GM19372 (cell line): ENCODE measurements around the gene C1R.
"Not testable (repeated sequence)": the region's sequence is repeated elsewhere in the genome, so short reads cannot be mapped to it uniquely, and the experiment has no call there.

Experiments
- ATAC-seq: cut with Tn5 transposase; IDR thresholded peaks from one replicate; pipeline ENCODE4 v1.9.1; 2021; ENCODE audit warnings: mild to moderate bottlenecking, low read depth, moderate library complexity; ENCODE audit not compliant: unreplicated experiment

The C1R gene

DNA sequence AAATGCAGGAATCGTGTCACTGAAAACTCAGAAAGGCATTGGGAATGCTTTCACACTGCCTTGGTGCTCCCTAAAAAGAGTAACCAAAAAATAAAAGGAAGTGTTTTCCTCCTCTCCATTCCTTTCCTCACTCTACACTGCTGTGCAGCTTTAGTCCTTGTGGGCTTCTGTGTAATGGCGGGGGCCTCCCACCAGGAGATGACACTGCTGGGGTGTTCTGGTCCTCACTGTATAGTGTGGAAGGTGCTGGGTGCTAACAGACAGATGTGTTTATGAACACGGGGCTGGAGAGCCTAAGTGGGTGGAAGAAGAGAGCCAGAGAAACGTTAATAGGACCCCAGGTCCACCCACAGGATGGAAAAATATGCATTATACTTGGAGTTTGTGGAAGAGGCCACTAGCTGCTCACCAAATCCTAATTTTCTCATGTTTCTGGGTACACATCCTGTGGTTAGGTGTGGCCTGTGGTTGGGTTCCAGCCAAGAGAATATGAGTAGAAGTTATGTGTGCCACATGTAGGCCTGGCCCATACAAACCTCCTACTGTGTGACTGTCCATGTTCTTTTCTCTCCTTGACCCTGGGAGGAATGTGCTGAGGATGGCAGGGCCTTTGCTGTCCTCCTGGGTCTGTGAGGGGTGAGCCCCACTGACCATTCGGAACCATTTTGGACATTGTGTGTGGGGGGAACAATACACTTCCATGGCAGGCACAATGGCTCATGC is 45.7 kb downstream of the C1R start:
- no peak for ATAC-seq

DNA sequence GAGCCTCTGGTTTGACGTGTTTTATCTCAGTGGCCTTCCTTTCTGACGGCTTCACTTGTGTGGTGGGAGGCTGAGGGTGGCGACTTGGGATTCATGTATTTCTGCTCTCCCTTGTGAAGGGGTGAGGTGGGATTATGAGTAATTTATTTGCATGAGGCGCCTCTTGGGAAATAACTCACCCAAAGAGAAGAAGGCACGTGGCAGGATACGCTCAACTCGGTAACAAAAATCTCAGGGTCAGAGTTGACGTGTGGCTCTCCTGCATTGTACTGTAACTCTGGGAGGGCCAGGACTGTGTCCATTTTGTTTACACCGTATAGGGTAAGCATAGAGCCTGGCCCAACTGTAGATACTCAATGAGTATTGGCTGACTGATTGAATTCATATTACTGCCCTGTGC is 46.3 kb downstream of the C1R start:
- ATAC-seq = no peak

DNA sequence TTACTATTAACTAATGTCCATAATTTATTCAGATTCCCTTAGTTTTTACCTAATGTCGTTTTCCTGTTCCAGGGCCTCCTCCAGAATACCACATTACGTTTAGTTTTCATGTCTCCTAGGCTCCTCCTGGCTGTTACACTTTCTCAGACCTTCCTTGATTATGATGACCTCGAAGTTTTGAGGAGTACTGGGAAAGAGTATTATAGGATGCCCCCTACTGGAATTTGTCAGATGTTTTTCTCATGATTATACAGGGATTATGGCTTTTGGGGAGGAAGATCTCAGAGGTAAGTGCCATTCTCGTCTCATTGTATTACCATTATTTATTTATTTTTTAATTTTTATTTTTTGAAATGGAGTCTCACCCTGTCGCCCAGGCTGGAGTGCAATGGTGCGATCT is 49.4 kb downstream of the C1R start:
- ATAC-seq = no peak

DNA sequence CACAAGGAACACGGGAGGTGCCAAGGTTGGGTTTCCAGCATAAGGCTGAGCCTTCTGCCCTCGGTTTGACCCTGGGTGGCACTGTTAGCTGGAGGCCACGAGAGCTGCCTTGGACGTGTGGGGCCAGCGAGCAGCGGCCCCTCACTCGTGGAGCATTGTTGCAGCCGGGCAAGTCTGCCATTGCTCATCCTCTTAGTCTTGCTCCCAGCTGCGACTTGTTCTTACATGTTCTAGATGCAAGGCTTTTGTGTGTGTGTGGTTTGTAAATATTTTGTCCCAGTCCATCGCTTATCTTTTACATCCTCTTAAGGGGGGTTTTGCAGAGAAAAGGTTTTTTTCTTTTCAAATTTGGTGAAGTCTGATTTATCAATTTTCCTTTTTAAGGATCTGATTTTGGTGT is 52.8 kb downstream of the C1R start:
- ATAC-seq = no peak

DNA sequence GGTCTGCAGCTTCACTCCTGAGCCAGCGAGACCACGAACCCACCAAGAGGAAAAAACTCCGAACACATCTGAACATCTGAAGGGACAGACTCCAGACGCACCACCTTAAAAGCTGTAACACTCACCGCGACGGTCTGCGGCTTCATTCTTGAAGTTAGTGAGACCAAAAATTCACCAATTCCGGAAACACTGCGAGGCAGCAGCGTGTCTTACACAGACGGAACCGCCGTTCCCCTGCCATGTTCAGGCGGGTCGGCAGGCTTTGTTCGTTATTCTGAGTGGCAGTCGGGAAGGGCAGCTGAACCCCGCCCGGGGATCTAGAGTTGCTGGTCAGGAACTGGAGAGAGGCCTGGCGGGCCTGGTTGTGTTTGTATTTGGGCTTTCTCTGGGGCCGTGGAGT is 53.7 kb downstream of the C1R start:
- ATAC-seq = no peak

DNA sequence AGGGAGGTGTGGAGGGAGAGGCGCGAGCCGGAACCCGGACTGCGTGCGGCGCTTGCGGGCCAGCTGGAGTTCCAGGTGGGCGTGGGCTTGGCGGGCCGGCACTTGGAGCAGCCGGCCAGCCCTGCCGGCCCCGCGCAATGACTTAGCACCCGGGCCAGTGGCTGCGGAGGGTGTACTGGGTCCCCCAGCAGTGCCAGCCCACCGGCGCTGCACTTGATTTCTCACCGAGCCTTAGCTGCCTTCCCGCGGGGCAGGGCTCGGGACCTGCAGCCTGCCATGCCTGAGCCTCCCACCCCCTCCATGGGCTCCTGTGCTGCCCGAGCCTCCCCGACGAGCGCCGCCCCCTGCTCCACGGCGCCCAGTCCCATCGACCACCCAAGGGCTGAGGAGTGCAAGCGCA is 54.8 kb downstream of the C1R start:
- not testable (repeated sequence) for ATAC-seq

DNA sequence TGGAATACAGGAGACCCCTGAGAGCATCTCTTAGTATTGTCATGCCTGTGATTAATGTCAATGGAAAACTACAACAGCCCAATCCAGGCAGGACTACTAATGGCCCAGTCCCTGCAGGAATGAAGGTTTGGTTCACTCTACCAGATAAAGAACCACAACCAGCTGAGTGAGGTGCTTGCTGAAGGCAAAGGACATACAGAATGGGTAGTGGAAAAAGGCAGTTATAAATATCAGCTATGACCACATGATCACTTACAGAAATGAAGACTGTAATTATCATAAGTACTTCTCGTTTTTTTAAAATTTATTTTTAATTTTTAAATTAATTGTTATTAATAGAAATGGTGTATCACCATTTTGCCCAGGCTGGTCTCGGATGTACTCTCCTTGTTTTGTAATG is 56.8 kb downstream of the C1R start:
- no peak for ATAC-seq

DNA sequence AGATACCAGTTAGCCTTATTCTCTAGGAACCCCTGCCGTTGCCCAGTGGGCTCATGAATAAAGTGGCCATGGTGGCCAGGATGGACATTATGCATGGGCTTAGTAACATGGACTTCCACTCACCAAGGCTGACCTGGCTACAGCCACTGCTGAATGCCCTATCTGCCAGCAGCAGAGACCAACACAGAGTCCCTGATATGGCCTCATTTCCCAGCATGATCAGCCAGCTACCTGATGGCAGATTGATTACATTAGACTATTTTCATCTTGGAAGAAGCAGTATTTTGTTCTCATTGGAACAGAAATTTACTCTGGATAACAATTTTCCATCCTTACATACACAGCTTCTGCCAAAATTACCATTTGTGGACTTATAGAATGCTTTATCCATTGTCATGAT is 57.8 kb downstream of the C1R start:
- ATAC-seq = no peak

DNA sequence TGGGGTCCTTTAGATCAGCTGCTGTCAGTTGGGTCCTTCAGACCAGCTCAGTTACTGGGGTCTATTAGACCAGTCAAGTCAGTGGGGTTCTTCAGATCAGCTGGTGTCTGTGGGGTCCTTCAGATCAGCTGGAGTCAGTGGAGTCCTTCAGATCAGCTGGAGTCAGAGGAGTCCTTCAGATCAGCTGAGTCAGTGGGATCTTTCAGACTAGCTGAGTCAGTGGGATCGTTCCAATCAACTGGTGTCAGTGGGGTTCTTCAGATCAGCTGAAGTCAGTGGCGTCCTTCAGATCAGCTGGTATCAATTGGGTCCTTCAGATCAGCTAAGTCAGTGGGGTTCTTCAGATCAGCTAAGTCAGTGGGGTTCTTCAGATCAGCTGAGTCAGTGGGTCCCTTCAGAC is 59.3 kb downstream of the C1R start:
- no peak for ATAC-seq

DNA sequence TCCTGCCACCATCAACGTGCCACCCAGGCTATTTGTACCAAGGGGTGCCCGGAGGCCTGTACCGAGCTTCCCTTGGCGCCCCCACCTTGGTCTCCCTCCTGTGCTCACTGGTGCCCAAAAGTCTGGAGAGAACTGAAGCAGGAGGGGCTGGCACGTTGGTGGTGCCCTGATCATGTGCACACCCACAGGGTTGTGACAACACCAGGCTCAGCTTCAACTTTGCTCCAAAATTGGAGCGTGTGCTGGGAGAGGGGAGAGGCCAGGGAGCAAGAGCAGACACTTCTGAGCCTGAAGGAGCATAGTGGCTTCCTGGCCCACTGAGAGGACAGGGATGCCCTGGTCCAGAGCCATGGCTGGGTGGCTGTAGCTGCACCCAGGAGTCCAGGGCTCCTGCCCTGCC is 60.9 kb downstream of the C1R start:
- no peak for ATAC-seq
